GOT3 (cell line): Measurements from ENCODE around the gene ADI1.
"Not testable (repeated sequence)": the region's sequence is repeated elsewhere in the genome, so short reads cannot be mapped to it uniquely, and the experiment has no call there.

ENCODE experiments used
- DNase-seq: peaks from one replicate; lab custom pipeline; 2025; ENCODE audit warnings: mixed read lengths; lab: John Stamatoyannopoulos, UW

The ADI1 gene

DNA sequence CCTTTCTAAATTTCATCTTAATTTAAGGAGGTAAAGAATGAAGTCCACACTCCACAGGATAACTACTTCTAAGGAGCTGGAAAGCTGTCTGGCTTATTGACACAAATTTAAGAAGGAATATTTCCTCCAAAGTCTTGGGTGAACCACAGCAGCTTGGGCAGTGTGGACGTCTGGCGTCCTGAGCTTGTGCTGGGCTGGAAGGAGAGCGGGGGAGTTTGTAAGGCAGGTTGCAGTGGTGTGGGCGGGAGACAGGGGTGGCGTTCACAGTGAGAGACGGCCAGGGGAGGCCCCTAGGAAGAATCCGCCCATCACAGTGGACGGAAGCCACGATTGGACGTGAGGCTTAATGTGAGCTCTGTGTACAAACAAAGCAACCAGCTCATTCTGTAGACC, 25.7 kb downstream of the ADI1 start:
- no peak for DNase-seq

GRCh38 chr2:3492951-3493614, 26.2 kb downstream of the ADI1 start:
- DNase-seq = peak; percentile 20

- DNase-seq = not testable (repeated sequence)
Measured at GRCh38 chr2:3492475-3492787, 26.9 kb downstream of the ADI1 start.

- DNase-seq = no peak
Measured at GRCh38 chr2:3491716-3492474, 27.4 kb downstream of the ADI1 start.

DNA sequence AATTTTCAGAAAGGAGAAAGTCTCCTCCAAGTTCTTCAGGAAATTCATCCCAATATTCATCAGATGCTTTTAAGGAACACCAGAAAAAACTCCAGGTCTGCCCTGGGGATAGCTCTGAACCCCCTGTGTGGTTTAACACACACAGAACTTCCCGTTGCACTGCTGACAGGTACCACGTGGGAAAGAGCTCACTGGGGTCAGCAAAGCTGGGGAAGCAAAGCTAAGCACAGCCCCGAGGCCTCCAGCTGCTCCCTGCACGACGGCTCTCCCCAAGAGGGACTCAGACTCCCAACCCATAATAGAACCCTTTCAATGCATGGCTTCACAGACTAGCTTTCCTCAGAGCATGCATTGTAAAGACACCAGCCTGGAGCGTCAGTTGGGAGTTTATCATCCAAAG, 28.0 kb downstream of the ADI1 start:
- no peak for DNase-seq

DNA sequence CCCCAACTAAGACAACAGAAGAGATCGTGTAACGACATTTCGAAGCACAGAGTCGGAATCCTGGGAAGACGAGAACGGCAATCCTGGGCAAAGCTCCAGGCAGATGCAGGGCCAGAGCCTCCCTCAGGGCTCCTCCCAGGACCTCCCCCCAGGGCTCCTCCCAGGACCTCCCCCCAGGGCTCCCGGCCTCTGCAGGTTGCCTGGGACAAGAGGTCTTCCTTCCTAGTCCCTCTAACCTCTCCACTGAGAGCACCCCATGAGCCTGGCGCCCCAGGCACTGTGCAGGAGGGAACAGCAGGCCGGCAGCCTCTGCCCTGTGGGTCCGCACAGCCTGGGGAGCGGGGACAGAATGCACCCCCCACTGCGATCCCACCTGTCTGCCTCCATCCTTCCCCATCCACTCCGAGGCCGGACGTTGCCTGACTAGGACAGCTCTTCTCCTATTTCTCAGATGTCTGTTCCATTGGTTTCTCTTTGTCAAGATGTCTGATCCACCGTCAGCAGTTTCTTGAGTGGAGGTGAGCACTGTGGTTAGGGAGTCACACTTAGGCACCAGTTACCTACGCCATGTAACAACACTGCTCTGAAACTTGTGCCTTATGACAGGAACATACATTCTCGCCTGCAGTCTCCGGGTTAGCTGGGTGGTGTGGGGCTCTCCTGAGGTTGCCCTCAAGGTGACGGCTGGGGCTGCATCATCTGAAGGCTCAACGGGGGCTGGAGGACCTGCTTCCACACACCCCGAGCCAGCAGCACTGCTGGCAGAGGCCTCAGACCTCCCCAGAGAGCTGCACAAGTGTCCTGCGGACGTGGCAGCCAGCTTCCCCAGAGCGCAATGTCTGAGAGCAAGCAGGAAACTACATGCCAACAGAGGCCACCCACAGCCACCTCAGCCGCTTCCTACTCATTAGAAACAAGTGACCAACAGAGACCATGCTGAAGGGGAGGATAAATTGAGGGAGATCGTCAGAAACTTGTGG, 28.9 kb downstream of the ADI1 start:
- DNase-seq = no peak

DNA sequence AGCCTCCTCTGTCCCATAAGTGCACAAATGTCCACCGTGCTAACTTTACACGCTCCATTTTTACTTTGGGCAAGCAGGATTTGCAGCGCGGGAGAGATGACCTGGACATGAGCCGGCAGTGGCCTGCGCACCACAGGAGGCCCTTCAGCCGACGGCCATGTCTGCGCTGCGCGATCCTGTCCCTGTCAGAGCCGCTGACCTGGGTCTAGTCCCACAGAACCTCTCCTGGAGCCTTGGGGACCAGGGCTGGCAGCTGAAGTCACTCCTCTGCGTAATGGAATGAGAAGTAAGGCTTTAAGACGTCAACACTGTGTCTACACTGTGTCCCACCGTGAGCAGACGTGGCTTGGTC, 29.6 kb downstream of the ADI1 start:
- DNase-seq = no peak

DNA sequence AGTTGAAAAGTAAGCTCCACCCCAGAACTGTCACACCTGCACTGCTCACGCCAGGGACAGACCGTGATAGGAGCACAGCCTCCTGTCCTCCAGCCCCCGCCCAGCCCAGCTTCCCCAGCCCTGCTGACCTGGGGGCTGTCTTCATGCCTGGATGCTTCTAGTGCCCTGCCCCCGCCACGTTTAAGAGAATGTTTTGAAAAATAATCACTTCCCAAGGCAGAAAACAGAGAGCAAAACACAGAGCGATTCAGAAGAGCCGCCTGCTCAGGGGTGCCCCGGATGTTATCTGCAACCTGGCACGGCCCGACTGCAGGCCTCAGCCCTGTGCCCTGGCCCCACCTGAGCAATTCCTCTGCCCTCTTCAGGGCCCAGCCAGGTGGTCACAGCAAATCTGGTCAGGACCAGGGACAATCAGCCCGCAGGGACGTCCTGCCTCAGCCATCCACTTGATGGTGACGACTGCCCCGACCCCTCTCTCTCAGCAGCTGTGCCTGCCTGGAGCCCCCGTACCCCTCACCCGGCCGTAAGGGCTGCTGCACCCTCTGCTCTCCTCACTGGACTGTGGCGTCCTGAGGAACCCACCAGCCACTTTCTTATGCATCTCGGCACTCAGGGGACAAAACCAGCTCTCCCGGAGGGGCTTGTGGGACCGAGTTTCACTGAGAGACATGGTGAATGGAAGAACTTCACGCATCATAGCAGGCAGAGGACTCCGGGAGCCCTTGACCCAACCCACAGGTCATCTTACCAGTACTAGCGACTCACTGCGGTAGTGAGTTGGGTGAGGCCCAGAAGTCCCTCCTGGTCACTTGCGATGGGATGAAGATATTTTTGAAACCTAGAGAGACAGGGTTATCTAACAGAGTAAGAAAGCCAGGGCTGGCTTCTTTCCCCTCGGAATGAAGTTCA, 30.2 kb downstream of the ADI1 start:
- no peak for DNase-seq

DNA sequence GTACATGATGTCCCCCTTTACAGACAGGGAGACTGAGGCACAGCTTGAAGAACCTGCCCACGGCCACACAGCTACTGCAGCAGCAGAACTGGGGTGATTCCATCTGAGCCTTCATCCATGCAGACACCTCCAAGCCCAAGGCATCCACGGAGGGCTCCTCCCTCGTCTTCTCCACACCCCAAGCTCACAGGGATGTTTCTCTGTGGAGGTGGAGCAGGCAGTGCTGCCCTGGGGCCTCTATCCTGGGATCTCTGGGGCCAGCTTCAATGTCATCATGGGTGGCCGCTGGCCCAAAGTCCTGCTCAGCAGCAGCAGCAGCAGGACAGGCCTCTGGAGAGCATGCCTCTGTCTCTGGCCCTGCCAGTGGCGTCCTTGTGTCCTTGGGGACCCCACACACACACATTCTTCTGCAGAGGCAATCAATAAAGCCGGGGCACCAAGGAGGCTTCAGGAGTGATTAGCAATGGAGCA, 31.2 kb downstream of the ADI1 start:
- no peak for DNase-seq

- no peak for DNase-seq
Measured at GRCh38 chr2:3487432-3487831, 31.9 kb downstream of the ADI1 start.

GRCh38 chr2:3487028-3487425, 32.3 kb downstream of the ADI1 start:
- no peak for DNase-seq

DNA sequence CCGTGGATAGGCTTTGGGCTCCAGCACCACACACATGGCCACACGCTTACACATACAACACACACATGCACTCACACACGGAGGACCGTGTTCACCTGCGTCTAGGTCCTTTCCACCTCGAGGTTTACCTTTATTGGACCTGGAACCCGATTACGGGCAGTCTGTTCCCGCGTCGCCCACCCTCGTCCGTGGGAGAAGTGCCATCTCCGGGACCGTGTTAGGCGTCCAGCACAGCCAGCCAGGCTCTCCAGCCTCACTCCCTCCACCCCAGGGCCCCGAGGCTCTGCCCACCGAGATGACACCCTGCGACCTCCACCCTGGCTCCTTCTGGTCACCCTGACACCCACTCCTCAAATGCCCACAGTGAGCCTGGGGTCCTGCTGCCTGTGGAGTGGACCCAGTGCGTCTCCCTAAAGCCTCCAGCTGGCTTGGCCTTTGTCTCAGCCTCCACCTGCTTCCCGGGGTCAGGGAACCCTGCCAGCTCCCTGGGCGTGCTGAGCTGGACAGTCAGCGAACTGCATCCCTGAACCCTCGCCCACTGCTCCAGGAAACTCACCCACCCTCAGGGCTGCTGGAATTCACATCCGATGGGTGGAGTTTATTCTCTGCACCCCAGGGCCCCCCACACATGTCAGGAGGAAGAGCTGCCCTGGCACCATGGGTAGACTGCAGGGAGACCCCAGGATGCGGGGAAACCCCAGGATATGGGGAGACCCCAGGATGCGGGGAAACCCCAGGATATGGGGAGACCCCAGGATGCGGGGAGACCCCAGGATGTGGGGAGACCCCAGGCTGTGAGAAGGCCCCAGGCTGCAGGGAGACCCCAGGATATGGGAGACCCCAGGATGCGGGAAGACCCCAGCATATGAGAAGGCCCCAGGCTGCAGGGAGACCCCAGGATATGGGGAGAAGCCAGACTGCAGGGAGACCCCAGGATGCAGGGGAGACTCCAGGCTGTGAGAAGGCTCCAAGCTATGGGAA, 33.0 kb downstream of the ADI1 start:
- DNase-seq = no peak

DNA sequence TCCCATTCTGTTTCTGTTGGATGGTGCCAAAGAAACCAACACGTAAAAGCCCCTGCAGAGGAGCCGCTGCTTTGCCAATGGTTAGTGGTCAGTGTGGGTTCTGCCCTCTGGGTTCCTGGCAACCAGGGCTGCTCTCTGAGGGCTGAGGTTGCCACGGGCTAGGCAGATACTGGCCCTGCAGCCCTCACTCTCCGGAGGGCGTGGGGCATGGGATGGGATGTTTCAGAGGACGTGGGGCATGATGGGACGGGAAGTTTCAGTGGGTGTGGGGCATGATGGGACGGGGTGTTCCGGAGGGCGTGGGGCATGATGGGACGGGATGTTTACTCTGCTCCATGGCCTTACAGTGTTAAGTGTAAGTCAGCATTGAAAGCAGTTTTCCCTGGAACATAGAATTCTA, 34.2 kb downstream of the ADI1 start:
- DNase-seq = no peak

DNA sequence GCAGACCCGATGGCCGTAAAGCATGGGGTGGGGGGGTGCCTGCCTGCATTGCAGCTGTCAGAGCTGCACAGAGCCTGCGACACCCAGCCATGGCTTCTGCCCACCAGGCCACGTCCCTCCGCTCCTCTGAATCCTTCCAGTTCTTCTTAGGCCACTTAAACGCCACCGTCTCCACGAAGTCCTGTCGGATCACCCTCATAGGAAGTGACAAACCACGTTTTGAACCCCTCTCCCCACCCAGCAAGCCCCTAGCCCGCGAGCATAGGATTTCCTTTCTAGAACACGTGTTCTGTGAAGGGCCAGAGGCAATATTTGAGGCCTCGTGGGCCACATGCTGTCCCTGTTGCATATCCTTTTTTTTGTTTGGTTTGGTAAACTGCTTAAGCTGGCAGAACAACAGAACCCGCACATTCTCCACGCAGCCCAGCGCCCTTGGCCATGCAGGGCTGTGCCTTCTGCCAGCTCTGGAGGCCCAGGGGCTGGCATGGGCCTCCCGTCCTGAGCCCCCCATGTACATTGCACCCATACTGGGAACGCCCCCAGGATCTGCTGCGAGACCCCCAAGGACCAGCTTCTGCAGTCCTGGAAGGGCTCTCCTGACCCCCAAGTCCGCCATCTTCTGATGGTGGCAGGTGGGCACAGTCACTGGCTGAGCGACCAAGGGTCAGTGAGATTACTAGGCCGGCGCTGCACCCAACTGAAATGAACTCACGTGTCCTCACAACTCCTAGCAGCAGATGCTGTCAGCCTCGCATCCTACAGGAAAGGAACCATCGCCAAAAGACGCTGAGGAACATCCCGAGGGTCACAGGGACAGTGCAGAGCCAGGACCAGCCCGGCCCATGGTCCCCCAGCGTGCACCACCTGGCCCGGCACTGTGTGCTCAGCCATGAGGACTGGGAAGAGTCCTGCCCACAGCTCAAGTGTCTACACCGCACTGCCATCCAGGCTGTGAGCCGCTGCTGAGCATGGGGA, 35.1 kb downstream of the ADI1 start:
- DNase-seq = no peak

GRCh38 chr2:3483227-3483985, 35.9 kb downstream of the ADI1 start:
- DNase-seq = no peak

GRCh38 chr2:3482363-3482821, 36.9 kb downstream of the ADI1 start:
- no peak for DNase-seq

GRCh38 chr2:3481736-3482362, 37.5 kb downstream of the ADI1 start:
- no peak for DNase-seq

GRCh38 chr2:3481011-3481400, 38.3 kb downstream of the ADI1 start:
- DNase-seq = no peak
